OCI-LY3 (cell line): Measurements from ENCODE around the gene WDR43.

Experiments
- H2AFZ ChIP-seq: fragments of 200-600, 300-600 bp; shearing (Covaris generic); 2 replicates; pipeline ENCODE4 v1.6.0; 2014; ENCODE audit warnings: antibody characterized with exemption, low read depth, low read length
- H3K27ac ChIP-seq: fragments of 200-600, 300-600 bp; sonication (generic); 2 replicates; pipeline ENCODE4 v1.5.1; 2014; ENCODE audit warnings: mild to moderate bottlenecking, low read length, moderate library complexity, mixed read lengths
- H3K27me3 ChIP-seq: fragments of 200-600, 300-600 bp; sonication (generic); 2 replicates; pipeline ENCODE4 v1.6.1; 2014; ENCODE audit warnings: low read depth, low read length, mixed read lengths
- H3K36me3 ChIP-seq: fragments of 200-600, 300-600 bp; sonication (generic); replicated peaks from 2 replicates; pipeline ENCODE3; 2014; ENCODE audit warnings: low read depth, low read length, mixed read lengths
- H3K4me1 ChIP-seq: fragments of 300-600, 200-600 bp; sonication (generic); 2 replicates; pipeline ENCODE4 v1.6.1; 2014; ENCODE audit warnings: low read length, mixed read lengths
- H3K4me2 ChIP-seq: fragments of 200-600, 300-600 bp; sonication (generic); 2 replicates; pipeline ENCODE4 v1.6.1; 2014; ENCODE audit warnings: low read length, mixed read lengths
- H3K4me3 ChIP-seq: fragments of 300-600, 200-600 bp; sonication (generic); 2 replicates; pipeline ENCODE4 v1.5.1; 2014; ENCODE audit warnings: antibody characterized with exemption, mild to moderate bottlenecking, low read length, moderate library complexity
- H3K79me2 ChIP-seq: fragments of 300-600, 200-600 bp; shearing (Covaris generic); 2 replicates; pipeline ENCODE4 v1.6.1; 2014; ENCODE audit warnings: mild to moderate bottlenecking, low read length, mixed read lengths
- H3K9ac ChIP-seq: fragments of 300-600, 200-600 bp; shearing (Covaris generic); 2 replicates; pipeline ENCODE4 v1.6.0; 2014; ENCODE audit warnings: mild to moderate bottlenecking, low read length, moderate library complexity
- H3K9me3 ChIP-seq: fragments of 200-600, 300-600 bp; shearing (Covaris generic); 2 replicates; pipeline ENCODE4 v1.6.1; 2014; ENCODE audit warnings: low read length, mixed read lengths; ENCODE audit not compliant: insufficient read depth
- H4K20me1 ChIP-seq: fragments of 200-600, 300-600 bp; sonication (generic); 2 replicates; pipeline ENCODE4 v1.6.1; 2016; ENCODE audit warnings: low read length, mixed read lengths; ENCODE audit not compliant: insufficient read depth
- CTCF ChIP-seq: fragments of 200-600, 300-600 bp; sonication (generic); IDR thresholded peaks from 2 replicates; pipeline ENCODE4 v1.5.1; 2014; ENCODE audit warnings: antibody characterized with exemption, low read length, low read depth
- EZH2phosphoT487 ChIP-seq: fragments of 200-600 bp; shearing (Covaris generic); IDR thresholded peaks from 2 replicates; pipeline ENCODE4 v1.6.1; 2018; ENCODE audit warnings: antibody characterized with exemption, mixed run types, low read depth

Gene WDR43

GRCh38 chr2:28901202-28901601 lies 6.7 kb downstream of the WDR43 start:
- H3K79me2 ChIP-seq = peaks cover 100% of the 10 kb centered on the region
- no peaks in the 10 kb centered on the region for H3K9me3 ChIP-seq
- H3K4me2 ChIP-seq = no peak overlapping the region
- peaks cover 85% of the 10 kb centered on the region for H4K20me1 ChIP-seq
- H3K4me1 ChIP-seq = peaks cover 32% of the 10 kb centered on the region
- no peak overlapping the region for H3K4me3 ChIP-seq
- TF ChIP-seq CTCF = no peak
- TF ChIP-seq EZH2phosphoT487 = no peak
- no peak overlapping the region for H2AFZ ChIP-seq
- H3K27ac ChIP-seq = no peak overlapping the region
- no peaks in the 10 kb centered on the region for H3K27me3 ChIP-seq
- no peak overlapping the region for H3K9ac ChIP-seq
- H3K36me3 ChIP-seq = peaks cover 30% of the 10 kb centered on the region

- Histone ChIP-seq H2AFZ (no peak overlapping the region), H3K4me1 (peaks cover 26% of the 10 kb centered on the region), H3K79me2 (peaks cover 100% of the 10 kb centered on the region), H3K27me3 (no peaks in the 10 kb centered on the region), H3K9ac (no peak overlapping the region), H3K36me3 (peaks cover 34% of the 10 kb centered on the region), H3K4me3 (no peak overlapping the region), H3K9me3 (no peaks in the 10 kb centered on the region), H3K27ac (no peak overlapping the region), H3K4me2 (no peak overlapping the region), H4K20me1 (peaks cover 84% of the 10 kb centered on the region)
- no peak for TF ChIP-seq EZH2phosphoT487
- no peak for TF ChIP-seq CTCF
These were observed 7.4 kb downstream of the WDR43 start for GRCh38 chr2:28901841-28902240.

GRCh38 chr2:28902584-28902983 lies 8.1 kb downstream of the WDR43 start:
- H2AFZ ChIP-seq = no peak overlapping the region
- peaks cover 80% of the 10 kb centered on the region for H4K20me1 ChIP-seq
- TF ChIP-seq CTCF (no peak), EZH2phosphoT487 (no peak)
- peaks cover 18% of the 10 kb centered on the region for H3K4me1 ChIP-seq
- H3K27ac ChIP-seq = no peak overlapping the region
- peaks cover 100% of the 10 kb centered on the region for H3K79me2 ChIP-seq
- H3K4me2 ChIP-seq = no peak overlapping the region
- H3K4me3 ChIP-seq = no peak overlapping the region
- peaks cover 33% of the 10 kb centered on the region for H3K36me3 ChIP-seq
- no peaks in the 10 kb centered on the region for H3K27me3 ChIP-seq
- H3K9me3 ChIP-seq = no peaks in the 10 kb centered on the region
- H3K9ac ChIP-seq = no peak overlapping the region

GRCh38 chr2:28904295-28904694 lies 9.8 kb downstream of the WDR43 start:
- no peak overlapping the region for H3K4me3 ChIP-seq
- H3K9me3 ChIP-seq = no peaks in the 10 kb centered on the region
- H2AFZ ChIP-seq = no peak overlapping the region
- no peak overlapping the region for H3K27ac ChIP-seq
- TF ChIP-seq CTCF = no peak
- no peak for TF ChIP-seq EZH2phosphoT487
- 0 out of 2 replicates have a peak, but pooled peaks cover 2% of the 10 kb centered on the region for H3K4me1 ChIP-seq
- no peak overlapping the region for H3K4me2 ChIP-seq
- peaks cover 72% of the 10 kb centered on the region for H4K20me1 ChIP-seq
- H3K27me3 ChIP-seq = no peaks in the 10 kb centered on the region
- H3K79me2 ChIP-seq = peaks cover 100% of the 10 kb centered on the region
- H3K36me3 ChIP-seq = peaks cover 46% of the 10 kb centered on the region
- H3K9ac ChIP-seq = no peak overlapping the region
